BLaER1 treated with 17β-estradiol and CSF1 and Interleukin-3, amounts not matched to agents 10 nM and 100 nM (cell line): ENCODE results near the gene TNF.

Experiments
- H3K27ac ChIP-seq, 11 experiments: shearing (Covaris generic); formaldehyde crosslinking; 2 replicates each; pipeline ENCODE4 v1.8.1; 2022
- H3K27me3 ChIP-seq, 11 experiments: shearing (Covaris generic); formaldehyde crosslinking; 2 replicates each; pipeline ENCODE4 v1.8.1; 2022
- H3K36me3 ChIP-seq, 11 experiments: shearing (Covaris generic); formaldehyde crosslinking; 2 replicates each; pipeline ENCODE4 v1.8.1; 2022
- H3K4me1 ChIP-seq, 10 experiments: shearing (Covaris generic); formaldehyde crosslinking; 2 replicates each; pipeline ENCODE4 v1.8.1; 2022
- H3K4me2 ChIP-seq, 11 experiments: shearing (Covaris generic); formaldehyde crosslinking; 2 replicates each; pipeline ENCODE4 v1.8.1; 2022
- H3K4me3 ChIP-seq, 10 experiments: shearing (Covaris generic); formaldehyde crosslinking; 2 replicates each; pipeline ENCODE4 v1.8.1; 2022
- H3K9ac ChIP-seq, 11 experiments: shearing (Covaris generic); formaldehyde crosslinking; 2 replicates each; pipeline ENCODE4 v1.8.1; 2022
- H3K9me3 ChIP-seq, 11 experiments: shearing (Covaris generic); formaldehyde crosslinking; replicated peaks in 1 of 11; 2 replicates each; pipeline ENCODE4 v1.8.1; 2022
- H4K20me1 ChIP-seq, 11 experiments: shearing (Covaris generic); formaldehyde crosslinking; 2 replicates each; pipeline ENCODE4 v1.8.1; 2022
- Cebpa-rat ChIP-seq, 11 experiments: shearing (Covaris generic); IDR thresholded peaks; 2 replicates each; pipeline ENCODE4 v1.8.1; 2022

The TNF gene

GRCh38 chr6:31572041-31572911 lies 3.1 kb upstream of the TNF start, which contains the start of gene LTA:
Gene LTA (plus strand): TSS chr6:31572289. CDS start chr6:31572743, 454 bp downstream.
- Histone ChIP-seq H3K4me3 (peak within 1 kb of the TSS in 7 of 10 experiments; percentile 16 to 51 (median 32); a peak in 11 of 20 replicates), H3K4me2 (peak within 1 kb of the TSS; percentile 79 to 100 (median 96)), H3K4me1 (peaks cover 82 to 100% (median 98%) of the 10 kb centered on the region in 10 experiments)

GRCh38 chr6:31573239-31574105 lies 1.9 kb upstream of the TNF start:
- no peak for TF ChIP-seq Cebpa-rat (IDR thresholded peaks at IDR 0.05)
- Histone ChIP-seq H3K4me1 (peaks cover 82 to 100% (median 98%) of the 10 kb centered on the region in 10 experiments), H3K4me3 (no peak overlapping the region), H3K9ac (peak overlapping the region in 4 of 11 experiments; percentile 69 to 94 (median 91); a peak in 5 of 22 replicates), H3K27me3 (no peaks in the 10 kb centered on the region), H3K9me3 (no peaks in the 10 kb centered on the region), H3K36me3 (peaks cover 15 to 22% (median 20%) of the 10 kb centered on the region in 11 experiments), H3K4me2 (peak overlapping the region; percentile 90 to 100 (median 96); a peak in 21 of 22 replicates), H4K20me1 (peaks cover 0 to 30% (median 17%) of the 10 kb centered on the region in 11 experiments; a peak in 15 of 22 replicates), H3K27ac (peak overlapping the region in 7 of 11 experiments; percentile 83 to 93 (median 90); a peak in 14 of 22 replicates)

More at GRCh38 chr6:31572041-31572911, 3.1 kb upstream of the TNF start, which contains the start of gene LTA:
- Histone ChIP-seq H3K27ac (peak within 1 kb of the TSS; percentile 41 to 93 (median 78); a peak in 21 of 22 replicates), H3K9me3 (no peaks in the 10 kb centered on the region), H3K27me3 (no peaks in the 10 kb centered on the region), H3K36me3 (peaks cover 3 to 10% (median 8%) of the 10 kb centered on the region in 11 experiments), H4K20me1 (peaks cover 0 to 19% (median 11%) of the 10 kb centered on the region in 11 experiments; a peak in 15 of 22 replicates), H3K9ac (peak within 1 kb of the TSS; percentile 58 to 81 (median 71); a peak in 21 of 22 replicates)
- TF ChIP-seq Cebpa-rat (IDR thresholded peaks at IDR 0.05) = no peak

GRCh38 chr6:31574106-31575061 lies 981 bp upstream of the TNF start:
- Histone ChIP-seq H3K9me3 (no peaks in the 10 kb centered on the region), H3K4me2 (peak overlapping the region; percentile 90 to 100 (median 96)), H3K27ac (peak overlapping the region; percentile 58 to 93 (median 86); a peak in 21 of 22 replicates), H4K20me1 (peaks cover 0 to 31% (median 17%) of the 10 kb centered on the region in 11 experiments; a peak in 15 of 22 replicates), H3K4me3 (peak overlapping the region; percentile 71 to 89 (median 85); a peak in 18 of 20 replicates), H3K9ac (peak overlapping the region; percentile 82 to 94 (median 87)), H3K27me3 (no peaks in the 10 kb centered on the region), H3K36me3 (peaks cover 18 to 28% (median 26%) of the 10 kb centered on the region in 11 experiments), H3K4me1 (peaks cover 82 to 99% (median 97%) of the 10 kb centered on the region in 10 experiments)
- no peak for TF ChIP-seq Cebpa-rat (IDR thresholded peaks at IDR 0.05)

DNA sequence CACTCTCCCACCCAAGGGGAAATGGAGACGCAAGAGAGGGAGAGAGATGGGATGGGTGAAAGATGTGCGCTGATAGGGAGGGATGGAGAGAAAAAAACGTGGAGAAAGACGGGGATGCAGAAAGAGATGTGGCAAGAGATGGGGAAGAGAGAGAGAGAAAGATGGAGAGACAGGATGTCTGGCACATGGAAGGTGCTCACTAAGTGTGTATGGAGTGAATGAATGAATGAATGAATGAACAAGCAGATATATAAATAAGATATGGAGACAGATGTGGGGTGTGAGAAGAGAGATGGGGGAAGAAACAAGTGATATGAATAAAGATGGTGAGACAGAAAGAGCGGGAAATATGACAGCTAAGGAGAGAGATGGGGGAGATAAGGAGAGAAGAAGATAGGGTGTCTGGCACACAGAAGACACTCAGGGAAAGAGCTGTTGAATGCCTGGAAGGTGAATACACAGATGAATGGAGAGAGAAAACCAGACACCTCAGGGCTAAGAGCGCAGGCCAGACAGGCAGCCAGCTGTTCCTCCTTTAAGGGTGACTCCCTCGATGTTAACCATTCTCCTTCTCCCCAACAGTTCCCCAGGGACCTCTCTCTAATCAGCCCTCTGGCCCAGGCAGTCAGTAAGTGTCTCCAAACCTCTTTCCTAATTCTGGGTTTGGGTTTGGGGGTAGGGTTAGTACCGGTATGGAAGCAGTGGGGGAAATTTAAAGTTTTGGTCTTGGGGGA lies 754 bp downstream of the TNF start:
- Histone ChIP-seq H3K36me3 (peaks cover 18 to 28% (median 26%) of the 10 kb centered on the region in 11 experiments), H3K27ac (peak overlapping the region; percentile 35 to 93 (median 86); a peak in 21 of 22 replicates), H3K4me2 (peak overlapping the region; percentile 90 to 100 (median 96)), H3K4me3 (peak overlapping the region; percentile 71 to 89 (median 85)), H3K27me3 (no peaks in the 10 kb centered on the region), H3K9me3 (no peaks in the 10 kb centered on the region), H4K20me1 (peaks cover 0 to 31% (median 17%) of the 10 kb centered on the region in 11 experiments; a peak in 15 of 22 replicates), H3K4me1 (peaks cover 82 to 97% (median 94%) of the 10 kb centered on the region in 10 experiments), H3K9ac (peak overlapping the region; percentile 82 to 94 (median 87))
- TF ChIP-seq Cebpa-rat (IDR thresholded peaks at IDR 0.05) = no peak

GRCh38 chr6:31576897-31577578 lies 1.7 kb downstream of the TNF start:
- Histone ChIP-seq H4K20me1 (peaks cover 0 to 31% (median 17%) of the 10 kb centered on the region in 11 experiments; a peak in 15 of 22 replicates), H3K36me3 (peaks cover 18 to 28% (median 26%) of the 10 kb centered on the region in 11 experiments), H3K27ac (peak overlapping the region in 10 of 11 experiments; percentile 74 to 93 (median 86); a peak in 19 of 22 replicates), H3K27me3 (no peaks in the 10 kb centered on the region), H3K4me3 (peak overlapping the region; percentile 71 to 89 (median 85)), H3K9me3 (no peaks in the 10 kb centered on the region), H3K4me1 (peaks cover 78 to 97% (median 93%) of the 10 kb centered on the region in 10 experiments), H3K9ac (peak overlapping the region; percentile 82 to 94 (median 87)), H3K4me2 (peak overlapping the region; percentile 90 to 100 (median 96))
- no peak for TF ChIP-seq Cebpa-rat (IDR thresholded peaks at IDR 0.05)

DNA sequence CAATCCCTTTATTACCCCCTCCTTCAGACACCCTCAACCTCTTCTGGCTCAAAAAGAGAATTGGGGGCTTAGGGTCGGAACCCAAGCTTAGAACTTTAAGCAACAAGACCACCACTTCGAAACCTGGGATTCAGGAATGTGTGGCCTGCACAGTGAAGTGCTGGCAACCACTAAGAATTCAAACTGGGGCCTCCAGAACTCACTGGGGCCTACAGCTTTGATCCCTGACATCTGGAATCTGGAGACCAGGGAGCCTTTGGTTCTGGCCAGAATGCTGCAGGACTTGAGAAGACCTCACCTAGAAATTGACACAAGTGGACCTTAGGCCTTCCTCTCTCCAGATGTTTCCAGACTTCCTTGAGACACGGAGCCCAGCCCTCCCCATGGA lies 2.2 kb downstream of the TNF start:
- peaks cover 78 to 97% (median 93%) of the 10 kb centered on the region in 10 experiments for H3K4me1 ChIP-seq
- H3K9ac ChIP-seq = peak overlapping the region; percentile 82 to 94 (median 87); a peak in 19 of 22 replicates
- H3K4me3 ChIP-seq = peak overlapping the region; percentile 71 to 89 (median 85); a peak in 19 of 20 replicates
- H4K20me1 ChIP-seq = peaks cover 0 to 31% (median 17%) of the 10 kb centered on the region in 11 experiments; a peak in 15 of 22 replicates
- peaks cover 18 to 28% (median 26%) of the 10 kb centered on the region in 11 experiments for H3K36me3 ChIP-seq
- TF ChIP-seq Cebpa-rat (IDR thresholded peaks at IDR 0.05) = no peak
- peak overlapping the region; percentile 90 to 100 (median 96) for H3K4me2 ChIP-seq
- H3K27me3 ChIP-seq = no peaks in the 10 kb centered on the region
- H3K9me3 ChIP-seq = no peaks in the 10 kb centered on the region
- H3K27ac ChIP-seq = peak overlapping the region in 7 of 11 experiments; percentile 83 to 93 (median 90); a peak in 11 of 22 replicates
